ENCODE results near the gene HBEGF.

Gene HBEGF

DNA sequence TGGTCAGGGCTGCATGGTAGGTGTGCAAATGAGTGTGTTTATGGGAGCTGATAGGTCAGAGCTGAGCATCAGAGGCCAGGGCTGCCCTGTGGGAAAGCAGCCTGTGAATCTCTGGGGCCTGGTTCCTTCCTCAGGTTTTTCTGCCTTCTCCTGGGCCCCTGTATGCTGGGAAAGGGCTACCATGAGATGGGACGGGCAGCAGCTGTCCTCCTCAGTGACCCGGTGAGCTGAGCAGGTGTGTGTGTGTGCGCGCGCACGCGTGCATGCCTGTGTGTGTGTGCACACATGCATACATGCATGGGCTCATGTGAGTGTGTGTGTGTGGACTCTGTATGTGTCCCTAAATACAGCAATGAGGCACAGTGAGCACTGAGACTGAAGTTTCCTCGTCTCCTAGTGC is 15.9 kb upstream of the HBEGF start:
- TF ChIP-seq, protein P1, sequence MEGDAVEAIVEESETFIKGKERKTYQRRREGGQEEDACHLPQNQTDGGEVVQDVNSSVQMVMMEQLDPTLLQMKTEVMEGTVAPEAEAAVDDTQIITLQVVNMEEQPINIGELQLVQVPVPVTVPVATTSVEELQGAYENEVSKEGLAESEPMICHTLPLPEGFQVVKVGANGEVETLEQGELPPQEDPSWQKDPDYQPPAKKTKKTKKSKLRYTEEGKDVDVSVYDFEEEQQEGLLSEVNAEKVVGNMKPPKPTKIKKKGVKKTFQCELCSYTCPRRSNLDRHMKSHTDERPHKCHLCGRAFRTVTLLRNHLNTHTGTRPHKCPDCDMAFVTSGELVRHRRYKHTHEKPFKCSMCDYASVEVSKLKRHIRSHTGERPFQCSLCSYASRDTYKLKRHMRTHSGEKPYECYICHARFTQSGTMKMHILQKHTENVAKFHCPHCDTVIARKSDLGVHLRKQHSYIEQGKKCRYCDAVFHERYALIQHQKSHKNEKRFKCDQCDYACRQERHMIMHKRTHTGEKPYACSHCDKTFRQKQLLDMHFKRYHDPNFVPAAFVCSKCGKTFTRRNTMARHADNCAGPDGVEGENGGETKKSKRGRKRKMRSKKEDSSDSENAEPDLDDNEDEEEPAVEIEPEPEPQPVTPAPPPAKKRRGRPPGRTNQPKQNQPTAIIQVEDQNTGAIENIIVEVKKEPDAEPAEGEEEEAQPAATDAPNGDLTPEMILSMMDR (IDR thresholded peaks at IDR 0.05; ENCODE audit: borderline replicate concordance, control extremely low read depth, extremely low read depth, insufficient read depth, missing control alignments): no peak
- in situ Hi-C loops (cut with MboI; ENCODE audit: low sequenced_read_pairs, unreplicated experiment): loop anchor here (10.0 kb wide), 1 partner anchor 352 kb away; no protein-coding TSS in a partner anchor
- DNase-seq (ENCODE audit: low spot score): no peak

DNA sequence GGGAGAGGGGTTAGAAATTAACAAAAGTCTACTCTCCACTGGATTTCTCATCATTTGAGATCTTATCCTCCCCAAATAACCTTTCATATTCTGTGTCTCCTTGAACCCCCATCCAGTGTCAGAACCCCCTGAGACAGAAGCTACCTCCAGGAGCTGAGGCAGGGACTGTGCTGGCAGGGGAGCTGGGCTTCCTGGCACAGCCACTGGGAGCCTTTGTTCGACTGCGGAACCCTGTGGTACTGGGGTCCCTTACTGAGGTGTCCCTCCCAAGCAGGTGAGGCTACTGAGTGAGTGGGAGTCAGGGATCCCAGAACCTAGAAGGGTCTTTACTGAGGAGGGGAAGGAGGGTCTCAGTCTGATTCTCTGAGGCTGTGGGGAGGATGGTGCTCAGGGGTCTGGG is 15.5 kb upstream of the HBEGF start:
- in situ Hi-C loops (cut with MboI; ENCODE audit: low sequenced_read_pairs, unreplicated experiment): loop anchor here (10.0 kb wide), 1 partner anchor 353 kb away; no protein-coding TSS in a partner anchor
- TF ChIP-seq, protein P1 (IDR thresholded peaks at IDR 0.05; ENCODE audit: borderline replicate concordance, control extremely low read depth, extremely low read depth, insufficient read depth, missing control alignments): no peak
- no peak for DNase-seq (ENCODE audit: low spot score)

DNA sequence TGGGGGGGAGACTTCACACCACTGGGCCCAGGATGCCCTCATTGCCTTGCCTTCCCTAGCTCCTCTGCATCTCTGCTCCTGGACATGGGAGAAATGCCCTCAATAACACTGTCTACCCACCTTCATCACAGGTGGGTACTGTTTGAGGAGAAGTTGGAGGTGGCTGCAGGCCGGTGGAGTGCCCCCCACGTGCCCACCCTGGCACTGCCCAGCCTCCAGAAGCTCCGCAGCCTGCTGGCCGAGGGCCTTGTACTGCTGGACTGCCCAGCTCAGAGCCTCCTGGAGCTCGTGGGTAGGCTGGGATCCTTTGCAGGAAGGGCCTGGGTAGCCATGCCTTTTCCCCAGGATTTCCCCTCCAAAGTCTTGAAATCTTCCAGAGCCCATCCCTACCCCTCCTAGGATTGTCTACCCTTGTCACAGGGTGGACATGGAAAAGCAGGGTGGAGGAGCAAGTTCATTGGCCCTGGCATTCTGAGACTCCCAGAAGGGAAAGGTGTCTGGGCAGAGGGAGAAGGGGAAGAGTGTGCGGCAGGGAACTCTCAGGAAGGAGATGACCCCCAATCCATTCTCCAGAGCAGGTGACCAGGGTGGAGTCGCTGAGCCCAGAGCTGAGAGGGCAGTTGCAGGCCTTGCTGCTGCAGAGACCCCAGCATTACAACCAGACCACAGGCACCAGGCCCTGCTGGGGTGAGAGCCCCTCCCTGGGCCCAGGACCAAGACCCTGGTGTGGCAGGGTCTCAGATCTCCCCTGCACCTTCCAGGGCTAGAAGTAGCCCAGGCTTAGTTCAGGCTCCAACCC is 14.5 kb upstream of the HBEGF start:
- in situ Hi-C loops (cut with MboI; ENCODE audit: low sequenced_read_pairs, unreplicated experiment): loop anchor here (10.0 kb wide), 1 partner anchor 354 kb away; no protein-coding TSS in a partner anchor
- TF ChIP-seq, protein P1 (IDR thresholded peaks at IDR 0.05; ENCODE audit: borderline replicate concordance, control extremely low read depth, extremely low read depth, insufficient read depth, missing control alignments): no peak
- no peak for DNase-seq (ENCODE audit: low spot score)

DNA sequence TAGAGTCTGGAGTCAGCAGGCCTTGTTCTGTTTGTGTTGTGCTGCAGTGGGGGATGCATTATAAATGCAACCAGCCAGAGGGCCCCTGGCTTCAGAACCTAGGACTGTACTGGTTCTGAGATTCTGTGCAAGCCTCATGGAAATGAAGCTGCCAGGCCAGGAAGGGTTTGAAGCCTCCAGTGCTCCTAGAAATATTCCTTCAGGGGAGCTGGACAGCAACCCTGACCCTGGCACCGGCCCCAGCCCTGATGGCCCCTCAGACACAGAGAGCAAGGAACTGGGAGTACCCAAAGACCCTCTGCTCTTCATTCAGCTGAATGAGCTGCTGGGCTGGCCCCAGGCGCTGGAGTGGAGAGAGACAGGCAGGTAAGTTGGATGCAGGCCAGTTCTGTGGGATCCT is 13.7 kb upstream of the HBEGF start, which contains the start of gene SLC4A9:
SLC4A9 (plus strand) TSS at position 94 of the 400 bp plus-strand sequence; CDS start at position 137, 43 bp downstream.
- DNase-seq (ENCODE audit: low spot score): no peak
- TF ChIP-seq, protein P1 (IDR thresholded peaks at IDR 0.05; ENCODE audit: borderline replicate concordance, control extremely low read depth, extremely low read depth, insufficient read depth, missing control alignments): no peak
- in situ Hi-C loops (cut with MboI; ENCODE audit: low sequenced_read_pairs, unreplicated experiment): loop anchor here (10.0 kb wide), 1 partner anchor 355 kb away; no protein-coding TSS in a partner anchor

DNA sequence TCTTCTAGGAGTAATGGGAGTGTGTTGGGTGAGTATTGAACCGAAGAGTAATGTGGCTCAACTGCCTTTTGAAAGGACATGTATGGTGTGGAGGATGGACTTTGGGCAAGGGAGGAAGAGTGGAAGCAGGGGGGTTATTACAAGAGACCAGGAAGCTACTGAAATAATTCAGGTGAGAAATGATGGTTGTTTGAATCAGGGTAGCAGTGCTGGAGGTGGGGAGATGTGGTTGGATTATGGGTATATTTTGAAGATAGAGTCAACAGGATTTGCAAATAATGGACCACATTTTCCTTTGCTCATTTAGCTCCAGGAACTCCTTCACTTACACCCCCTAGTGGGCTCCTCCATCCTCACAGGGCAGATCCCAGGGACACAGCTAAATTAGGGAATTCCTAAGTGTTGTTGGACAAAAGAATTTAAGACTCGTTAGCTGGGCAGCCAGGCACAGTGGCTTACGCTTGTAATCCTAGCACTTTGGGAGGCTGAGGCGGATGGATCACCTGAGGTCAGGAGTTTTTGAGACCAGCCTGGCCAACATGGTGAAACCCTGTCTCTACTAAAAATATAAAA is 12.4 kb upstream of the HBEGF start:
- in situ Hi-C loops (cut with MboI; ENCODE audit: low sequenced_read_pairs, unreplicated experiment): loop anchor here (5.0 to 10.0 kb wide), 2 partner anchors 127 to 194 kb away; no protein-coding TSS in a partner anchor
- TF ChIP-seq, protein P1 (IDR thresholded peaks at IDR 0.05; ENCODE audit: borderline replicate concordance, control extremely low read depth, extremely low read depth, insufficient read depth, missing control alignments): no peak
- DNase-seq (ENCODE audit: low spot score): no peak

DNA sequence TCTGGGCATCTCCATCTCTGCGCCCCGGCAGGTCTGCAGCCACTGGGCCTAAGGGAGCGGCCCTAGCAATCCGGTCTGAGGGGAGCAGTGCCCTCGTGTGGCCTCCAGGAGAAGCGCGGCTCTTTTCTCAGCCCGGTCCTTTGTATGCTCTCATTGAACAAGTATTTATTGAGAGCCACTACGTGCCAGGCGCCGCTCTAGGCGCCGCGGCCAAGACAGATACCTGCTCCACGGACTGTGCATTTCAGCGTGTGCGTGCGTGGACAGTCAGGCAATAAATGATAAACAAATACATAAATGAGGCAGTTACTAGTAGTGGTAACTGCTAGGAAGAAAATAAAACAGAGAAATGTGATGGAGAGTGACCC is 11.3 kb upstream of the HBEGF start:
- TF ChIP-seq, protein P1 (IDR thresholded peaks at IDR 0.05; ENCODE audit: borderline replicate concordance, control extremely low read depth, extremely low read depth, insufficient read depth, missing control alignments): peak; percentile 91
- DNase-seq (ENCODE audit: low spot score): peak; percentile 91
- in situ Hi-C loops (cut with MboI; ENCODE audit: low sequenced_read_pairs, unreplicated experiment): loop anchor here (5.0 to 10.0 kb wide), 2 partner anchors 125 to 193 kb away; no protein-coding TSS in a partner anchor

All from GM13976 (cell line).